ENCODE data around the gene RNF223.

Gene RNF223

GRCh38 chr1:1022302-1023009, 51.6 kb downstream of the RNF223 start:
- CTCF ChIA-PET, result interaction anchor here (1.3 to 4.8 kb wide), 3 partner anchors 10 to 38 kb away, joined by 6 to 20 read pairs (median 17); partner anchors contain the start of gene HES4
- POLR2A ChIA-PET, result no interaction called here

DNA sequence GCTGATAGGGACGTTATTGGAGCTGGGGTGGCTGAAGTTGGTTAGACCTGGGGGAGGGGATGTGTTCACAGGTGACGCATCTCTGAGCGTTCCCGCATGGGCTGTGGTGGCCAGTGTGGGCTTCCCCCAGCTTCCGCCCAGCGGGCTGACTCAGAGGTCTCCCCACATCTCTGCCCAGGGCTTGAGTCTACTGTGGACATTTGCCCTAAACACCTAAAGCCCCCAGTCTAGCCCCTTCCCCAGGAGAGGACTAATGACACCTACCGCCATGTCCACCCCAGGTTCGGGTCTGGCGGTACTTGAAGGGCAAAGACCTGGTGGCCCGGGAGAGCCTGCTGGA, 52.2 kb downstream of the RNF223 start:
- peak overlapping the region; percentile 3; the same call in 1 of the 2 replicates for H3K4me3 ChIP-seq (ENCODE audit: low read depth, low read length)
- POLR2A ChIA-PET, result no interaction called here
- CTCF ChIA-PET, result interaction anchor here (1.3 to 4.8 kb wide), 3 partner anchors 10 to 38 kb away, joined by 6 to 20 read pairs (median 17); partner anchors contain the start of gene HES4
- no peak for DNase-seq (ENCODE audit: low read depth, low spot score)
- TF ChIP-seq, protein P1, sequence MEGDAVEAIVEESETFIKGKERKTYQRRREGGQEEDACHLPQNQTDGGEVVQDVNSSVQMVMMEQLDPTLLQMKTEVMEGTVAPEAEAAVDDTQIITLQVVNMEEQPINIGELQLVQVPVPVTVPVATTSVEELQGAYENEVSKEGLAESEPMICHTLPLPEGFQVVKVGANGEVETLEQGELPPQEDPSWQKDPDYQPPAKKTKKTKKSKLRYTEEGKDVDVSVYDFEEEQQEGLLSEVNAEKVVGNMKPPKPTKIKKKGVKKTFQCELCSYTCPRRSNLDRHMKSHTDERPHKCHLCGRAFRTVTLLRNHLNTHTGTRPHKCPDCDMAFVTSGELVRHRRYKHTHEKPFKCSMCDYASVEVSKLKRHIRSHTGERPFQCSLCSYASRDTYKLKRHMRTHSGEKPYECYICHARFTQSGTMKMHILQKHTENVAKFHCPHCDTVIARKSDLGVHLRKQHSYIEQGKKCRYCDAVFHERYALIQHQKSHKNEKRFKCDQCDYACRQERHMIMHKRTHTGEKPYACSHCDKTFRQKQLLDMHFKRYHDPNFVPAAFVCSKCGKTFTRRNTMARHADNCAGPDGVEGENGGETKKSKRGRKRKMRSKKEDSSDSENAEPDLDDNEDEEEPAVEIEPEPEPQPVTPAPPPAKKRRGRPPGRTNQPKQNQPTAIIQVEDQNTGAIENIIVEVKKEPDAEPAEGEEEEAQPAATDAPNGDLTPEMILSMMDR (IDR thresholded peaks at IDR 0.05; ENCODE audit: insufficient read depth, low read length, missing control alignments), result no peak

More at GRCh38 chr1:1022302-1023009, 51.6 kb downstream of the RNF223 start:
- no peak for DNase-seq (ENCODE audit: low read depth, low spot score)
- H3K4me3 ChIP-seq (ENCODE audit: low read depth, low read length), result no peak overlapping the region; the same call in 1 of the 2 replicates
- TF ChIP-seq, protein P1 (IDR thresholded peaks at IDR 0.05; ENCODE audit: insufficient read depth, low read length, missing control alignments), result no peak

- POLR2A ChIA-PET, result no interaction called here
- peak overlapping the region; percentile 68 for H3K4me3 ChIP-seq (ENCODE audit: low read depth, low read length)
- no peak for DNase-seq (ENCODE audit: low read depth, low spot score)
- CTCF ChIA-PET, result interaction anchor here (1.0 to 4.8 kb wide), 5 partner anchors 11 to 37 kb away, joined by 3 to 20 read pairs (median 6); partner anchors contain the start of gene HES4
- TF ChIP-seq, protein P1 (IDR thresholded peaks at IDR 0.05; ENCODE audit: insufficient read depth, low read length, missing control alignments), result no peak
Observed at GRCh38 chr1:1021010-1021919, 52.8 kb downstream of the RNF223 start.
